Spleen (tissue), 11 donors: ENCODE results near the gene NR2C2. TPM values are rescaled to one million over a fixed set of nuclear protein-coding genes. Genes with fewer than 3 reads are reported as not detected.
A peak's percentile ranks its signal among the peaks of the same experiment; 100 is the strongest.

Experiments used
- DNase-seq: peaks from one replicate; pipeline ENCODE4 v3.0.0-alpha.2; 2020
- H3K27ac ChIP-seq, 8 donors: fragments of 200-600 bp; sonication (generic) in 7 of 8; 1 replicate in 4 of 8; 2 replicates in 4 of 8; pipeline versions ENCODE4 v1.5.0 to v1.8.0; 2016 to 2021; ENCODE audit warnings: inconsistent platforms in 4 of 8, mild to moderate bottlenecking in 4 of 8, moderate library complexity in 1 of 8
- H3K27me3 ChIP-seq, 7 donors: fragments of 200-600 bp; sonication (generic) in 6 of 7; replicated peaks in 1 of 7; 1 replicate in 4 of 7; 2 replicates in 3 of 7; pipeline versions ENCODE4 v1.5.0 to v1.8.0; 2016 to 2021; ENCODE audit warnings: inconsistent platforms in 3 of 7, mild to moderate bottlenecking in 1 of 7
- H3K36me3 ChIP-seq, 6 donors: fragments of 200-600 bp; sonication (generic) in 5 of 6; 1 replicate in 4 of 6; 2 replicates in 2 of 6; pipeline versions ENCODE4 v1.5.0 to v1.8.0; 2016 to 2021; ENCODE audit warnings: inconsistent platforms in 2 of 6
- H3K4me1 ChIP-seq, 6 donors: fragments of 200-600 bp; sonication (generic) in 5 of 6; 1 replicate in 3 of 6; 2 replicates in 3 of 6; pipeline versions ENCODE4 v1.5.0 to v1.8.0; 2016 to 2021; ENCODE audit warnings: inconsistent platforms in 3 of 6
- H3K4me3 ChIP-seq, 8 donors: fragments of 200-600 bp; sonication (generic) in 7 of 8; 1 replicate in 4 of 8; 2 replicates in 4 of 8; pipeline versions ENCODE4 v1.5.0 to v1.8.0; 2016 to 2021; ENCODE audit warnings: inconsistent platforms in 4 of 8, mild to moderate bottlenecking in 4 of 8, moderate library complexity in 2 of 8
- H3K9me3 ChIP-seq, 8 donors: fragments of 200-600 bp; sonication (generic) in 7 of 8; 1 replicate in 4 of 8; 2 replicates in 4 of 8; pipeline versions ENCODE4 v1.5.0 to v1.8.0; 2016 to 2021; ENCODE audit warnings: inconsistent platforms in 4 of 8
- POLR2A ChIP-seq, 3 donors: fragments of 450-650 bp; IDR thresholded peaks; one replicate each; pipeline ENCODE4 v1.5.1; 2017; ENCODE audit warnings: antibody characterized with exemption in 3 of 3, mild to moderate bottlenecking in 1 of 3
- POLR2AphosphoS5 ChIP-seq, 3 donors: sonication (generic); formaldehyde crosslinking; IDR thresholded peaks; one replicate each; pipeline ENCODE4 v1.5.1; 2017; ENCODE audit warnings: antibody characterized with exemption in 3 of 3
- WGBS, 5 donors: extraction: QIAGEN DNeasy Blood & Tissue Kit in 3 of 5; methylation state at CpG; one replicate each; pipeline versions ENCODE4 v1.1.5 to v1.1.7; 2013 to 2018; 5-methylcytosine and 5-hydroxymethylcytosine counted together
- intact Hi-C: fragments of 100-400 bp; cut with DNase I; formaldehyde crosslinking; loops from one replicate; pipeline ENCODE4 v1.15.0; 2023; ENCODE audit warnings: low total_unique reads
- polyA plus RNA-seq, 3 donors: library from polyadenylated mRNA; stranded (reverse); fragments of 200-250 nt; gene quantifications; one replicate each; pipeline ENCODE4 v1.2.1, GENCODE V29; 2013
- total RNA-seq, 7 donors: library from RNA; depleted of rRNA in 3 of 7; stranded (reverse); fragments of >200 nt in 3 of 7; fragmentation: NEBNext Ultra II Directional in 4 of 7; extraction: Animal tissue kit (Norgen Biotek cat#: 25700) in 4 of 7; gene quantifications; one replicate each; pipeline versions ENCODE4 v1.1.0 to v1.2.1, GENCODE V29; 2016 to 2021
- TF ChIP-seq, protein P1 (sequence below), 11 experiments: fragments of 200-600 bp in 7 of 11; fragments of 450-650 bp in 4 of 11; sonication (generic) in 4 of 11; IDR thresholded peaks in 8 of 11; conservative IDR thresholded peaks in 3 of 11; 1 replicate in 7 of 11; 2 replicates in 4 of 11; pipeline versions ENCODE4 v1.4.0 to v1.8.0; 2016 to 2021; ENCODE audit warnings: antibody characterized with exemption in 11 of 11, inconsistent platforms in 4 of 11, mild to moderate bottlenecking in 1 of 11
- donor health status: healthy with polysubstance abuse.
- donor health status: DM: no; HTN: no; CAD: no; lungs with moderate emphysema.
- donor health status: DM: no; HTN: no; CAD: no.
- donor health status: Bipolar disorder and iron deficiency.
- donor health status: healthy.
- donor health status: DM: no; HTN: no; CAD: no.
- donor health status: DM: yes; HTN: yes; CAD: no.

Gene NR2C2
- total and polyA plus RNA-seq, 10 donors = 7.2 to 75.5 (median 60.2) TPM

DNA sequence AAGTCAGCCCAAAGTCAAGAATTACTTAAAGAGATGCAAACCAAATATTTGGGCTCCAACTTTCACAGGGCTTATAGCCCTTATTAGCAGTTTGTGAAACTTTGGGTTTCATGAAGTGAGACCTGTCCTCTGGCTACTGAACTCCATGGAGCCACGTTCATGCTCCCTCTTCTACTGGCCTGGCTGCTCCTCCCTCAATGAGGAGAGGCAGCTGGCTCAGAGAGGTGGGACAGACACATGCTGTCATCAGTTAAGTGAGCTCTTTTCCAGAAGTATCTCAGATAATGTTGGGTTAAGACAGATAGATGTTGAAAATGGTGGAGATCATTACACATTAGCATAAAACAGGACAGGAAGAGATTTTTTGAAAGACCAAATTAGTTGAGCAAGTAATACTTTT is 98.3 kb downstream of the NR2C2 start:
- peak overlapping the region in 6 of 8 donors; percentile 4 to 62 (median 50) for H3K27ac ChIP-seq
- no peaks in the 10 kb centered on the region for H3K27me3 ChIP-seq
- peaks cover 12 to 59% (median 33%) of the 10 kb centered on the region in 6 donors for H3K4me1 ChIP-seq
- intact Hi-C loops = loop anchor here (10.0 kb wide), 1 partner anchor 101 kb away; the partner anchor contains the start of gene NR2C2
- DNase-seq = no peak
- WGBS, 5 donors = 81 to 89% (median 86%) methylated on average over 1 of the region's 1 CpG
- H3K36me3 ChIP-seq = peaks cover 6 to 100% (median 79%) of the 10 kb centered on the region in 6 donors
- no peak for TF ChIP-seq POLR2AphosphoS5 (IDR thresholded peaks at IDR 0.05)
- TF ChIP-seq, protein P1, sequence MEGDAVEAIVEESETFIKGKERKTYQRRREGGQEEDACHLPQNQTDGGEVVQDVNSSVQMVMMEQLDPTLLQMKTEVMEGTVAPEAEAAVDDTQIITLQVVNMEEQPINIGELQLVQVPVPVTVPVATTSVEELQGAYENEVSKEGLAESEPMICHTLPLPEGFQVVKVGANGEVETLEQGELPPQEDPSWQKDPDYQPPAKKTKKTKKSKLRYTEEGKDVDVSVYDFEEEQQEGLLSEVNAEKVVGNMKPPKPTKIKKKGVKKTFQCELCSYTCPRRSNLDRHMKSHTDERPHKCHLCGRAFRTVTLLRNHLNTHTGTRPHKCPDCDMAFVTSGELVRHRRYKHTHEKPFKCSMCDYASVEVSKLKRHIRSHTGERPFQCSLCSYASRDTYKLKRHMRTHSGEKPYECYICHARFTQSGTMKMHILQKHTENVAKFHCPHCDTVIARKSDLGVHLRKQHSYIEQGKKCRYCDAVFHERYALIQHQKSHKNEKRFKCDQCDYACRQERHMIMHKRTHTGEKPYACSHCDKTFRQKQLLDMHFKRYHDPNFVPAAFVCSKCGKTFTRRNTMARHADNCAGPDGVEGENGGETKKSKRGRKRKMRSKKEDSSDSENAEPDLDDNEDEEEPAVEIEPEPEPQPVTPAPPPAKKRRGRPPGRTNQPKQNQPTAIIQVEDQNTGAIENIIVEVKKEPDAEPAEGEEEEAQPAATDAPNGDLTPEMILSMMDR (IDR thresholded peaks at IDR 0.05 in 8 of 11, conservative IDR thresholded peaks at IDR 0.05 in 3 of 11) = no peak
- no peak for TF ChIP-seq POLR2A (IDR thresholded peaks at IDR 0.05)
- no peak overlapping the region for H3K4me3 ChIP-seq
- H3K9me3 ChIP-seq = no peaks in the 10 kb centered on the region

DNA sequence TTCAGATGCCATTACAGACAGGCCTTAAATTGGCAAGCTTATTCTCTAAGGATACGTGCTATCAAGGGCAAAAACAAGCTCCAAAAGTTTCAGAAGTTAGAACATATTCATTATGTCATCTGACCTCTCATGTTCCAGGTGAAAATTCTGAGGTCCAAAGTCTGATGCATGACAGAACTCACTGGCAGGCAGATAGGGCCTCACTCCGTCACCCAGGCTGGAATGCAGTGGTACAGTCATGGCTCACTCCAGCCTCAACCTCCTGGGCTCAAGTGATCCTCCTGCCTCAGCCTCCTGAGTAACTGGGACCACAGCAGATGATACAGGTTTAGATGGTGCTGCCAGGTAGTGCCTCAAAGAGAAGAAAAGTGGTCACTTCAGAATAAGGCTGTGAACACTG is 102.2 kb downstream of the NR2C2 start:
- no peak overlapping the region for H3K4me3 ChIP-seq
- H3K27ac ChIP-seq = peak overlapping the region in 3 of 8 donors; percentile 51 to 67 (median 52)
- H3K36me3 ChIP-seq = peaks cover 6 to 93% (median 56%) of the 10 kb centered on the region in 6 donors
- 93 to 100% (median 94%) methylated on average over 2 of the region's 2 CpGs for WGBS, 5 donors
- intact Hi-C loops = loop anchor here (10.0 kb wide), 1 partner anchor 105 kb away; the partner anchor contains the start of gene NR2C2
- H3K27me3 ChIP-seq = no peaks in the 10 kb centered on the region
- TF ChIP-seq POLR2AphosphoS5 (IDR thresholded peaks at IDR 0.05) = no peak
- TF ChIP-seq, protein P1 (IDR thresholded peaks at IDR 0.05 in 8 of 11, conservative IDR thresholded peaks at IDR 0.05 in 3 of 11) = no peak
- no peak for TF ChIP-seq POLR2A (IDR thresholded peaks at IDR 0.05)
- no peaks in the 10 kb centered on the region for H3K9me3 ChIP-seq
- DNase-seq = no peak
- peaks cover 9 to 80% (median 40%) of the 10 kb centered on the region in 6 donors for H3K4me1 ChIP-seq

DNA sequence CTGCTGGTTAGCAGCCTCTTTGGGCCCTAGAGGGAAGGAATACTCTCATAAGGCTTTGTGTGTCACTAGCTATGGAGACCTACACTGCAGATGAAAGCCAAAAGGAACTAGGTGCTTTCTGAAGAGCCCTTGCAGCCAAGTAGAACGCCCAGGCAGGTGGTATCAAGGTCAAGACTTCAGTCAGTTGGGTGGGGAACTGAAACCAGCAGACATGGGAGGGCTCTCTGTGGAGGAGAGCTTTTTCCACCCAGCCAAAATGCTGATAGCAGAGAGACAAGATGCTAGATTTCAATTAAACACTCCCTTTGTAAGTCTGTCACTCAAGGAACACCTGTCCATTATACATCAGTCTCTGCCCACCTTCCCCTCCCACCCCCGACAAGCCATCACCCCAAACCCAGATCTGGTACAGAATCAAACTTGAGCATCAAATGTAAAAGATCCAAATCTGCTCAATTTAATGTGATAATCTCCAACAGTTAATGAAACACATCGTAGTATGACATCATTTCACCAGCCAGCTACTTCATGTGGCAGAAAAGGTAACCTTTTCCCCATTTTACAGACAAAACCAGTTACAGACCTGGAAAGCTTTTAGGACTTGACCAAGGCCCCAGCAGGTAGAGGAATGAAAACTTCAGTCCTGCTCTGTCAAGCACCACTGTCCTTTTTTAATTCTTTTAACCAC is 103.2 kb downstream of the NR2C2 start:
- DNase-seq = peak; percentile 74
- no peaks in the 10 kb centered on the region for H3K9me3 ChIP-seq

DNA sequence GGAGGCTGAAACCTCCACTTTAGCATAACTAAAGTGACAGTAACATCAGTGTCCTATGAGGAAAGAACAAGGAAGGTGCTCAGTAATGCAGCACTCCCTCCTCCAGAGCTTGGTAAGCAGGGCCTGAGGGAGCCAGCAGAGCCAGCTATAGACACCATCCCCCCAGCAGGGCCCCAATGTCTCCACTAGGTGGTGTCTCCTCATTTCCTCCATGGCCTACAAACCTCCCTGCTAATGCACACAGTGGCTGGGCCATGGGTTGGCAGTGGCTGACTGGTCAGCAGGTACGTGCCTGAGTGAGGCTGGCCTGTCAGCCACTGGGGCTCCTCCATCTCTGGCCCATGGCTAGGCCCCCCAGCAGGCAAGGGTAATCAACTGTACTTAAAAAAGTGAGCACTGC is 104.1 kb downstream of the NR2C2 start:
- Histone ChIP-seq H3K4me1 (peaks cover 8 to 79% (median 35%) of the 10 kb centered on the region in 6 donors), H3K4me3 (no peak overlapping the region), H3K36me3 (peaks cover 6 to 79% (median 47%) of the 10 kb centered on the region in 6 donors), H3K27me3 (no peaks in the 10 kb centered on the region), H3K27ac (peak overlapping the region in 6 of 8 donors; percentile 23 to 67 (median 52)), H3K9me3 (no peaks in the 10 kb centered on the region)
- DNase-seq = peak; percentile 78
- intact Hi-C loops = no loop called here
- WGBS, 5 donors = 67 to 86% (median 83%) methylated on average over 1 of the region's 1 CpG
- TF ChIP-seq POLR2AphosphoS5 (IDR thresholded peaks at IDR 0.05) = peak in 2 of 3 donors; percentile 10 to 46
- TF ChIP-seq, protein P1 (IDR thresholded peaks at IDR 0.05 in 8 of 11, conservative IDR thresholded peaks at IDR 0.05 in 3 of 11) = peak in 9 of 11 experiments; percentile 31 to 72 (median 56)
- no peak for TF ChIP-seq POLR2A (IDR thresholded peaks at IDR 0.05)

More for the DNA sequence above, 103.2 kb downstream of the NR2C2 start:
- H3K27me3 ChIP-seq = no peaks in the 10 kb centered on the region
- peak in 1 of 3 donors; percentile 57 for TF ChIP-seq POLR2AphosphoS5 (IDR thresholded peaks at IDR 0.05)
- TF ChIP-seq POLR2A (IDR thresholded peaks at IDR 0.05) = no peak
- no peak overlapping the region for H3K4me3 ChIP-seq
- intact Hi-C loops = no loop called here
- peaks cover 6 to 84% (median 54%) of the 10 kb centered on the region in 6 donors for H3K36me3 ChIP-seq
- H3K4me1 ChIP-seq = peaks cover 8 to 80% (median 37%) of the 10 kb centered on the region in 6 donors
- WGBS, 5 donors = 63 to 71% (median 70%) methylated on average over 3 of the region's 3 CpGs
- peak overlapping the region in 7 of 8 donors; percentile 23 to 67 (median 52) for H3K27ac ChIP-seq
